ENCODE data around the gene PITRM1.

Gene PITRM1

GRCh38 chr10:3217853-3218252 is 45.3 kb upstream of the PITRM1 start:
- H3K27ac ChIP-seq (ENCODE audit: low read depth, low read length) = no peak overlapping the region
- no peaks in the 10 kb centered on the region for H3K9me3 ChIP-seq (ENCODE audit: insufficient read depth, low read length)
- no peaks in the 10 kb centered on the region for H3K27me3 ChIP-seq (ENCODE audit: low read length)
- no peaks in the 10 kb centered on the region for H3F3A ChIP-seq (ENCODE audit: insufficient read depth)
- H3K9me2 ChIP-seq (replicated peaks; ENCODE audit: insufficient read depth, low read length) = no peaks in the 10 kb centered on the region
- H2AFZ ChIP-seq (ENCODE audit: low read depth, low read length, severe bottlenecking) = no peak overlapping the region
- no peaks in the 10 kb centered on the region for H3K36me3 ChIP-seq (ENCODE audit: low read length)
- H3K79me2 ChIP-seq (ENCODE audit: insufficient read depth, low read length) = no peaks in the 10 kb centered on the region
- H3K4me3 ChIP-seq (ENCODE audit: insufficient read depth, low read length, poor library complexity, severe bottlenecking) = no peak overlapping the region
- no peak for TF ChIP-seq EZH2phosphoT487 (conservative IDR thresholded peaks at IDR 0.05; ENCODE audit: low read length)
- no peak overlapping the region for H3K4me2 ChIP-seq (ENCODE audit: low read depth, low read length, poor library complexity, severe bottlenecking)
- no peaks in the 10 kb centered on the region for H4K20me1 ChIP-seq (ENCODE audit: low read depth, low read length)
- no peak overlapping the region for H3K9ac ChIP-seq (ENCODE audit: low read length)

- H3K9me2 ChIP-seq (replicated peaks; ENCODE audit: insufficient read depth, low read length) = no peaks in the 10 kb centered on the region
- no peaks in the 10 kb centered on the region for H3K27me3 ChIP-seq (ENCODE audit: low read length)
- H4K20me1 ChIP-seq (ENCODE audit: low read depth, low read length) = no peaks in the 10 kb centered on the region
- no peaks in the 10 kb centered on the region for H3K36me3 ChIP-seq (ENCODE audit: low read length)
- H3K9me3 ChIP-seq (ENCODE audit: insufficient read depth, low read length) = no peaks in the 10 kb centered on the region
- H2AFZ ChIP-seq (ENCODE audit: low read depth, low read length, severe bottlenecking) = no peak overlapping the region
- no peaks in the 10 kb centered on the region for H3K79me2 ChIP-seq (ENCODE audit: insufficient read depth, low read length)
- no peak overlapping the region for H3K27ac ChIP-seq (ENCODE audit: low read depth, low read length)
- H3F3A ChIP-seq (ENCODE audit: insufficient read depth) = no peaks in the 10 kb centered on the region
- no peak overlapping the region for H3K4me3 ChIP-seq (ENCODE audit: insufficient read depth, low read length, poor library complexity, severe bottlenecking)
- no peak overlapping the region for H3K9ac ChIP-seq (ENCODE audit: low read length)
- TF ChIP-seq CTCF (IDR thresholded peaks at IDR 0.05; ENCODE audit: insufficient read depth, low read length, poor library complexity, severe bottlenecking) (no peak), EZH2phosphoT487 (conservative IDR thresholded peaks at IDR 0.05; ENCODE audit: low read length) (no peak)
- H3K4me2 ChIP-seq (ENCODE audit: low read depth, low read length, poor library complexity, severe bottlenecking) = no peak overlapping the region
These were observed 44.7 kb upstream of the PITRM1 start for GRCh38 chr10:3217301-3217700.

- Histone ChIP-seq H3K4me2 (ENCODE audit: low read depth, low read length, poor library complexity, severe bottlenecking) (no peak overlapping the region), H3K4me3 (ENCODE audit: insufficient read depth, low read length, poor library complexity, severe bottlenecking) (no peak overlapping the region), H4K20me1 (ENCODE audit: low read depth, low read length) (no peaks in the 10 kb centered on the region), H2AFZ (ENCODE audit: low read depth, low read length, severe bottlenecking) (no peak overlapping the region), H3K9ac (ENCODE audit: low read length) (no peak overlapping the region), H3K79me2 (ENCODE audit: insufficient read depth, low read length) (no peaks in the 10 kb centered on the region), H3F3A (ENCODE audit: insufficient read depth) (no peaks in the 10 kb centered on the region), H3K27me3 (ENCODE audit: low read length) (no peaks in the 10 kb centered on the region), H3K9me3 (ENCODE audit: insufficient read depth, low read length) (no peaks in the 10 kb centered on the region), H3K27ac (ENCODE audit: low read depth, low read length) (no peak overlapping the region), H3K9me2 (replicated peaks; ENCODE audit: insufficient read depth, low read length) (no peaks in the 10 kb centered on the region), H3K36me3 (ENCODE audit: low read length) (no peaks in the 10 kb centered on the region)
- TF ChIP-seq EZH2phosphoT487 (conservative IDR thresholded peaks at IDR 0.05; ENCODE audit: low read length) = no peak
- TF ChIP-seq CTCF (IDR thresholded peaks at IDR 0.05; ENCODE audit: insufficient read depth, low read length, poor library complexity, severe bottlenecking) = no peak
These were observed 42.7 kb upstream of the PITRM1 start for GRCh38 chr10:3215153-3215775.

- no peaks in the 10 kb centered on the region for H3K9me2 ChIP-seq (replicated peaks; ENCODE audit: insufficient read depth, low read length)
- H3K4me3 ChIP-seq (ENCODE audit: insufficient read depth, low read length, poor library complexity, severe bottlenecking) = no peak overlapping the region
These were observed 41.4 kb upstream of the PITRM1 start for GRCh38 chr10:3213758-3214515.

More at GRCh38 chr10:3213758-3214515, 41.4 kb upstream of the PITRM1 start:
- no peaks in the 10 kb centered on the region for H3F3A ChIP-seq (ENCODE audit: insufficient read depth)
- no peaks in the 10 kb centered on the region for H3K27me3 ChIP-seq (ENCODE audit: low read length)
- H3K9me3 ChIP-seq (ENCODE audit: insufficient read depth, low read length) = no peaks in the 10 kb centered on the region
- TF ChIP-seq EZH2phosphoT487 (conservative IDR thresholded peaks at IDR 0.05; ENCODE audit: low read length) = no peak
- no peak for TF ChIP-seq CTCF (IDR thresholded peaks at IDR 0.05; ENCODE audit: insufficient read depth, low read length, poor library complexity, severe bottlenecking)
- H3K27ac ChIP-seq (ENCODE audit: low read depth, low read length) = no peak overlapping the region
- no peaks in the 10 kb centered on the region for H4K20me1 ChIP-seq (ENCODE audit: low read depth, low read length)
- no peaks in the 10 kb centered on the region for H3K79me2 ChIP-seq (ENCODE audit: insufficient read depth, low read length)
- no peak overlapping the region for H3K4me2 ChIP-seq (ENCODE audit: low read depth, low read length, poor library complexity, severe bottlenecking)
- H3K36me3 ChIP-seq (ENCODE audit: low read length) = no peaks in the 10 kb centered on the region
- H2AFZ ChIP-seq (ENCODE audit: low read depth, low read length, severe bottlenecking) = no peak overlapping the region
- H3K9ac ChIP-seq (ENCODE audit: low read length) = no peak overlapping the region

Measured in SU-DHL-6 (cell line).